IMR-90 (cell line): ENCODE data around the gene MUC5AC. TPM values are rescaled to one million over a fixed set of nuclear protein-coding genes. Genes with fewer than 3 reads are reported as not detected.

Experiments
- ATAC-seq: fragments of 200-7000 bp; cut with Tn5 transposase; 2 replicates; pipeline ENCODE4 v1.9.1; 2020; ENCODE audit warnings: low read depth, mild to moderate bottlenecking, moderate library complexity
- BruUV-seq: library from RNA; stranded (reverse); fragments of 400-500 nt; replicated peaks from 2 replicates; lab custom pipeline; 2021; lab: Mats Ljungman, UMichigan
- CTCF ChIA-PET: fragments of 300-600 bp; formaldehyde crosslinking; extraction: SDS; loops from one replicate; lab custom pipeline; 2021; ENCODE audit warnings: antibody characterized with exemption; lab: Yijun Ruan, JAX
- POLR2A ChIA-PET: fragments of 300-600 bp; sonication (Branson Sonifier 250); formaldehyde crosslinking; loops from one replicate; lab custom pipeline; 2022; ENCODE audit warnings: antibody characterized with exemption; ENCODE audit not compliant: unreplicated experiment; lab: Charles Lee
- DNase-seq: peaks from one replicate; pipeline ENCODE4 v3.0.0; 2013
- H2AFZ ChIP-seq: replicated peaks from 2 replicates; pipeline ENCODE3; 2013; ENCODE audit warnings: low read length, mild to moderate bottlenecking; ENCODE audit not compliant: poor library complexity
- H2AK5ac ChIP-seq: 2 replicates; pipeline ENCODE4 v1.6.1; 2013; ENCODE audit warnings: low read depth, low read length, inconsistent platforms
- H2AK9ac ChIP-seq: replicated peaks from 2 replicates; pipeline ENCODE3; 2013; ENCODE audit warnings: mild to moderate bottlenecking, low read depth, low read length, moderate library complexity; ENCODE audit not compliant: poor library complexity
- H2BK120ac ChIP-seq: 2 replicates; pipeline ENCODE4 v1.6.1; 2013; ENCODE audit warnings: low read depth, low read length, inconsistent platforms
- H2BK15ac ChIP-seq: 3 replicates; pipeline ENCODE4 v1.6.1; 2013; ENCODE audit warnings: low read depth, low read length, inconsistent platforms
- H2BK20ac ChIP-seq: 2 replicates; pipeline ENCODE4 v1.6.1; 2013; ENCODE audit warnings: low read depth, mild to moderate bottlenecking, inconsistent platforms, low read length, moderate library complexity
- H2BK5ac ChIP-seq: 2 replicates; pipeline ENCODE4 v1.6.1; 2013; ENCODE audit warnings: mild to moderate bottlenecking, low read depth, low read length, inconsistent platforms; ENCODE audit not compliant: poor library complexity, severe bottlenecking
- H3K14ac ChIP-seq: replicated peaks from 2 replicates; pipeline ENCODE4 v1.6.1; 2013; ENCODE audit warnings: low read depth, low read length, inconsistent platforms
- H3K18ac ChIP-seq: 2 replicates; pipeline ENCODE4 v1.6.1; 2013; ENCODE audit warnings: low read depth, low read length, control low read depth
- H3K23ac ChIP-seq: 2 replicates; pipeline ENCODE4 v1.6.1; 2013; ENCODE audit warnings: low read depth, low read length, inconsistent platforms
- H3K27ac ChIP-seq: 2 replicates; pipeline ENCODE4 v1.5.1; 2013; ENCODE audit warnings: mild to moderate bottlenecking, control low read depth, low read length; ENCODE audit not compliant: insufficient read depth
- H3K27me3 ChIP-seq: 2 replicates; pipeline ENCODE4 v1.6.1; 2013; ENCODE audit warnings: low read length; ENCODE audit not compliant: control insufficient read depth, insufficient read depth
- H3K36me3 ChIP-seq: 2 replicates; pipeline ENCODE4 v1.6.1; 2013; ENCODE audit warnings: low read length, mixed read lengths; ENCODE audit not compliant: control insufficient read depth, insufficient read depth
- H3K4ac ChIP-seq: 2 replicates; pipeline ENCODE4 v1.6.1; 2013; ENCODE audit warnings: low read depth, low read length, inconsistent platforms
- H3K4me1 ChIP-seq: 2 replicates; pipeline ENCODE4 v1.6.1; 2013; ENCODE audit warnings: low read length, mixed read lengths; ENCODE audit not compliant: control insufficient read depth, insufficient read depth
- H3K4me2 ChIP-seq: 2 replicates; pipeline ENCODE4 v1.6.1; 2013; ENCODE audit warnings: low read depth, mild to moderate bottlenecking, control low read depth, low read length, moderate library complexity
- H3K4me3 ChIP-seq: 2 replicates; pipeline ENCODE4 v1.5.1; 2013; ENCODE audit warnings: low read depth, mild to moderate bottlenecking, control low read depth, low read length, moderate library complexity; ENCODE audit not compliant: insufficient read depth
- H3K56ac ChIP-seq: 2 replicates; pipeline ENCODE4 v1.6.1; 2013; ENCODE audit warnings: low read length, inconsistent platforms; ENCODE audit not compliant: insufficient read depth; ENCODE audit errors: extremely low read depth
- H3K79me1 ChIP-seq, 2 experiments: 2 replicates each; pipeline ENCODE4 v1.6.1; 2013; ENCODE audit warnings: low read length in 2 of 2, inconsistent platforms in 1 of 2, low read depth in 1 of 2
- H3K9ac ChIP-seq: 2 replicates; pipeline ENCODE4 v1.6.1; 2013; ENCODE audit warnings: low read depth, low read length, control low read depth
- H3K9me1 ChIP-seq: 2 replicates; pipeline ENCODE4 v1.6.1; 2013; ENCODE audit warnings: low read length, inconsistent platforms; ENCODE audit not compliant: insufficient read depth
- H3K9me3 ChIP-seq: 2 replicates; pipeline ENCODE4 v1.6.1; 2013; ENCODE audit warnings: low read length; ENCODE audit not compliant: control insufficient read depth, insufficient read depth
- H4K20me1 ChIP-seq: 2 replicates; pipeline ENCODE4 v1.6.1; 2013; ENCODE audit warnings: low read length, inconsistent platforms; ENCODE audit not compliant: insufficient read depth
- H4K5ac ChIP-seq: 2 replicates; pipeline ENCODE4 v1.6.1; 2013; ENCODE audit warnings: mild to moderate bottlenecking, low read depth, low read length, control low read depth
- H4K8ac ChIP-seq, 2 experiments: 2 replicates each; pipeline ENCODE4 v1.6.1; 2013; ENCODE audit warnings: low read depth in 2 of 2, low read length in 2 of 2, control low read depth in 1 of 2, inconsistent platforms in 1 of 2
- H4K91ac ChIP-seq: 2 replicates; pipeline ENCODE4 v1.6.1; 2013; ENCODE audit warnings: low read depth, low read length, inconsistent platforms; ENCODE audit not compliant: insufficient read depth
- CEBPB ChIP-seq: IDR thresholded peaks from 2 replicates; pipeline ENCODE4 v1.6.1; 2012; ENCODE audit warnings: low read depth, low read length, improper control_type of control experiment
- MAZ ChIP-seq: IDR thresholded peaks from 2 replicates; pipeline ENCODE4 v1.6.1; 2012; ENCODE audit warnings: low read depth, mild to moderate bottlenecking, low read length, improper control_type of control experiment, moderate library complexity, borderline replicate concordance
- MXI1 ChIP-seq: IDR thresholded peaks from 2 replicates; pipeline ENCODE4 v1.6.1; 2012; ENCODE audit warnings: low read depth, mild to moderate bottlenecking, low read length, moderate library complexity, borderline replicate concordance
- NFE2L2 ChIP-seq: fragments of 150-350 bp; IDR thresholded peaks from 2 replicates; pipeline ENCODE4 v1.6.1; 2016; ENCODE audit warnings: low read depth, mild to moderate bottlenecking, low read length
- RCOR1 ChIP-seq: IDR thresholded peaks from 2 replicates; pipeline ENCODE4 v1.6.1; 2012; ENCODE audit warnings: mild to moderate bottlenecking, low read length, improper control_type of control experiment; ENCODE audit not compliant: insufficient replicate concordance
- SMC3 ChIP-seq: fragments of 150-350 bp; IDR thresholded peaks from 2 replicates; pipeline ENCODE4 v1.6.1; 2016; ENCODE audit warnings: low read depth, mild to moderate bottlenecking, antibody characterized with exemption, low read length, moderate library complexity
- WGBS, 2 experiments: methylation state at CpG; one replicate each; pipeline versions ENCODE4 v1.1.5 to v1.1.7; 2013; ENCODE audit warnings: missing lambda C conversion rate in 2 of 2; ENCODE audit not compliant: insufficient read length in 1 of 2; ENCODE audit errors: extremely low coverage in 2 of 2; 5-methylcytosine and 5-hydroxymethylcytosine counted together
- dilution Hi-C: fragments of 300-500 bp; cut with HindIII; formaldehyde crosslinking; loops from one replicate; pipeline ENCODE4 v1.14.3; 2018; ENCODE audit warnings: low sequenced_read_pairs; ENCODE audit not compliant: unreplicated experiment
- in situ Hi-C: fragments of 300-500 bp; cut with MboI; formaldehyde crosslinking; loops from 3 replicates; pipeline ENCODE4 v1.14.3; 2019; ENCODE audit warnings: low sequenced_read_pairs, inconsistent platforms, mixed read lengths
- intact Hi-C: fragments of 100-400 bp; cut with micrococcal nuclease; formaldehyde crosslinking; loops from 2 replicates; pipeline ENCODE4 v1.10.0; 2022
- polyA plus RNA-seq, 3 experiments: library from polyadenylated mRNA; depleted of rRNA; stranded (reverse); fragments of >200 nt; gene quantifications; 2 replicates each; pipeline ENCODE4 v1.2.3, GENCODE V29; 2012; ENCODE audit warnings: low replicate concordance in 1 of 3
- total RNA-seq: library from RNA; depleted of rRNA; stranded (reverse); fragments of >200 nt; gene quantifications from 2 replicates; pipeline ENCODE4 v1.2.3, GENCODE V29; 2012
- TF ChIP-seq, protein P1 (sequence below): fragments of 150-350 bp; IDR thresholded peaks from 2 replicates; pipeline ENCODE4 v1.6.1; 2016; ENCODE audit warnings: low read depth, mild to moderate bottlenecking, low read length, moderate library complexity, borderline replicate concordance
- TF ChIP-seq, protein P2 (sequence below): conservative IDR thresholded peaks from 2 replicates; pipeline ENCODE4 v1.5.1; 2012; ENCODE audit warnings: mild to moderate bottlenecking, low read depth, low read length, improper control_type of control experiment
- TF ChIP-seq, protein P3 (sequence below): fragments of 150-350 bp; IDR thresholded peaks from 2 replicates; pipeline ENCODE4 v1.6.1; 2017; ENCODE audit warnings: mild to moderate bottlenecking, antibody characterized with exemption, low read length, low read depth

Gene MUC5AC
- total and polyA plus RNA-seq, 2 of the 4 experiments (the other 2 are of a cell fraction), result 0.02 TPM; not detected in 1

DNA sequence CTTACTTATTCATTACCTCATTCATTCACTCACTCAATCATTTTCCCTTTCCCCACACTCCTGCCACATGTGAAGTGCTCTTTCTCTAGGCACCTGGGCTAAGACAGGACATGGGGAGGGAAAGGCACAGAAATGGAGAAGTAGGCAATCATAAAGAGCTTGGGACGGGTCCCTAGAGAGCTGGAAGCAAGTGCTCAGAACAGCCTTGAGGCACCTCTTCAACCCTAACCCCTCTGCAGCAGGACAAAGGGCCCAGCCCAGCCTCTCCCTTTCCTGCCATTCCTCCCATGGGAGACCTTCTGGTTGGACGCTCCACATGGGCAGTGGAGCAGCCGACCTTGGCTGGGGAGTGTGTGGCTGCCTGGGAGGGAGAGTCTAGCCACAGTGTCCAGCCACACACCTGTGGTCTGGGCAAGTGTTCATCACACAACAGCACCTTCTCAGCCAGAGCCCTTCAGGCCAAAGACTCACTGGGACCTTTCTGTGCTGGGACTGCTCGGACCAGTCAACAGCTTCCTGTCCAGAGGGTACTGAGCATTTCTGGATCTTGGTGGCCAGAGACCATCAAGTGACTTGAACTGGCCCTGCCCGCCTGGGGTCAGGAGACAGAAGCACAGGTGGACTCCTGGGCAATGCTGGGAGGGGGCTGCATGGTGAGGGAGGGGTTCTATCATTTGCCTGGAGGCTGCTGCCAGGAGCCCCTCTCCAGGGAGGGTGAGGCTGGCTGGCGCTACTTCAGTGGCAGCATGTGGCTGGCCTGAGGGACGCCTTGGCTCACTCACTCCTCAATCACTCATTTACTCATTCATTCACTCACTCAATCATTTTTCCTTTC lies 1.0 kb upstream of the MUC5AC start (continued):
- no peak for TF ChIP-seq SMC3
- no peak for TF ChIP-seq NFE2L2

DNA sequence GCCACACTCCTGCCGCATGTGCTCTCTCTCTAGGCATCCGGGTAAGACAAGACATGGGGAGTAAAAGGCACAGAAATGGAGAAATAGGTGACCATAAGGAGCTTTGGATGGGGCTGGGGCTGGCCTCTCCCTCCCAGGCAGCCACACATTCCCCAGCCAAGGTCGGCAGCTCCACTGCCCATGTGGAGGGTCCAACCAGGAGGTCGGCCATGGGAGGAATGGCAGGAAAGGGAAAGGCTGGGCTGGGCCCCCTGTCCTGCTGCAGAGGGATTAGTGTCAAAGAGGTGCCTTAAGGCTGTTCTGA lies 460 bp upstream of the MUC5AC start:
- no peak overlapping the region for H4K8ac ChIP-seq
- no peak overlapping the region for H3K18ac ChIP-seq
- H3K36me3 ChIP-seq, result no peaks in the 10 kb centered on the region
- ChIA-PET POLR2A (no interaction called here), CTCF (no interaction called here)
- no peak overlapping the region; the same call in 1 of the 2 replicates for H3K4ac ChIP-seq
- H2BK120ac ChIP-seq, result no peak overlapping the region
- H3K14ac ChIP-seq, result no peak overlapping the region
- ATAC-seq (no peak), DNase-seq (no peak)
- no peak overlapping the region for H2BK15ac ChIP-seq
- no peak overlapping the region for H2AK9ac ChIP-seq
- TF ChIP-seq, protein P1, sequence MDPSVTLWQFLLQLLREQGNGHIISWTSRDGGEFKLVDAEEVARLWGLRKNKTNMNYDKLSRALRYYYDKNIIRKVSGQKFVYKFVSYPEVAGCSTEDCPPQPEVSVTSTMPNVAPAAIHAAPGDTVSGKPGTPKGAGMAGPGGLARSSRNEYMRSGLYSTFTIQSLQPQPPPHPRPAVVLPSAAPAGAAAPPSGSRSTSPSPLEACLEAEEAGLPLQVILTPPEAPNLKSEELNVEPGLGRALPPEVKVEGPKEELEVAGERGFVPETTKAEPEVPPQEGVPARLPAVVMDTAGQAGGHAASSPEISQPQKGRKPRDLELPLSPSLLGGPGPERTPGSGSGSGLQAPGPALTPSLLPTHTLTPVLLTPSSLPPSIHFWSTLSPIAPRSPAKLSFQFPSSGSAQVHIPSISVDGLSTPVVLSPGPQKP, result no peak
- TF ChIP-seq, protein P2, sequence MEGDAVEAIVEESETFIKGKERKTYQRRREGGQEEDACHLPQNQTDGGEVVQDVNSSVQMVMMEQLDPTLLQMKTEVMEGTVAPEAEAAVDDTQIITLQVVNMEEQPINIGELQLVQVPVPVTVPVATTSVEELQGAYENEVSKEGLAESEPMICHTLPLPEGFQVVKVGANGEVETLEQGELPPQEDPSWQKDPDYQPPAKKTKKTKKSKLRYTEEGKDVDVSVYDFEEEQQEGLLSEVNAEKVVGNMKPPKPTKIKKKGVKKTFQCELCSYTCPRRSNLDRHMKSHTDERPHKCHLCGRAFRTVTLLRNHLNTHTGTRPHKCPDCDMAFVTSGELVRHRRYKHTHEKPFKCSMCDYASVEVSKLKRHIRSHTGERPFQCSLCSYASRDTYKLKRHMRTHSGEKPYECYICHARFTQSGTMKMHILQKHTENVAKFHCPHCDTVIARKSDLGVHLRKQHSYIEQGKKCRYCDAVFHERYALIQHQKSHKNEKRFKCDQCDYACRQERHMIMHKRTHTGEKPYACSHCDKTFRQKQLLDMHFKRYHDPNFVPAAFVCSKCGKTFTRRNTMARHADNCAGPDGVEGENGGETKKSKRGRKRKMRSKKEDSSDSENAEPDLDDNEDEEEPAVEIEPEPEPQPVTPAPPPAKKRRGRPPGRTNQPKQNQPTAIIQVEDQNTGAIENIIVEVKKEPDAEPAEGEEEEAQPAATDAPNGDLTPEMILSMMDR, result no peak
- TF ChIP-seq MXI1 (no peak), MAZ (no peak), RCOR1 (no peak), CEBPB (no peak), SMC3 (no peak)
- TF ChIP-seq, protein P3, sequence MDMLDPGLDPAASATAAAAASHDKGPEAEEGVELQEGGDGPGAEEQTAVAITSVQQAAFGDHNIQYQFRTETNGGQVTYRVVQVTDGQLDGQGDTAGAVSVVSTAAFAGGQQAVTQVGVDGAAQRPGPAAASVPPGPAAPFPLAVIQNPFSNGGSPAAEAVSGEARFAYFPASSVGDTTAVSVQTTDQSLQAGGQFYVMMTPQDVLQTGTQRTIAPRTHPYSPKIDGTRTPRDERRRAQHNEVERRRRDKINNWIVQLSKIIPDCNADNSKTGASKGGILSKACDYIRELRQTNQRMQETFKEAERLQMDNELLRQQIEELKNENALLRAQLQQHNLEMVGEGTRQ, result no peak
- peaks cover 19% of the 10 kb centered on the region for H3K4me1 ChIP-seq
- peaks cover 4% of the 10 kb centered on the region; the same call in 1 of the 2 replicates for H3K27me3 ChIP-seq
- no TSS peak for BruUV-seq
- no peak overlapping the region for H3K23ac ChIP-seq
- no peak overlapping the region for H4K5ac ChIP-seq
- H4K20me1 ChIP-seq, result no peaks in the 10 kb centered on the region
- no peak overlapping the region; the same call in 1 of the 2 replicates for H2BK20ac ChIP-seq
- 0 out of 2 replicates have a peak overlapping the region, but pooled peaks have one; percentile 33 for H2AK5ac ChIP-seq
- H2BK5ac ChIP-seq, result no peak overlapping the region
- H3K4me2 ChIP-seq, result no peak overlapping the region
- peaks cover 3% of the 10 kb centered on the region for H3K9me1 ChIP-seq
- H3K27ac ChIP-seq, result no peak overlapping the region
- no peak overlapping the region for H3K9ac ChIP-seq
- peak overlapping the region; percentile 24 for H2AFZ ChIP-seq
- intact Hi-C loops (no loop called here), in situ Hi-C loops (no loop called here), dilution Hi-C loops (no loop called here)
- no CpG with 5 or more reads among the region's 4 CpGs for whole genome bisulfite sequencing, 2 experiments
- H3K56ac ChIP-seq, result no peak overlapping the region
- no peaks in the 10 kb centered on the region; a peak in 1 of 4 replicates for H3K79me1 ChIP-seq
- no peak overlapping the region for H4K91ac ChIP-seq
- H3K9me3 ChIP-seq, result no peaks in the 10 kb centered on the region
- H3K4me3 ChIP-seq, result no peak overlapping the region
